Stimulated activated CD8-positive, alpha-beta memory T cell treated with anti-CD3 and anti-CD28 coated beads, Interleukin-15, amount 100 ng/mL, for 1 hour (primary cell): ENCODE results near the gene FEZ2.

Experiments used
- DNase-seq: peaks from one replicate; pipeline ENCODE4 v3.0.0-alpha.2; 2020; ENCODE audit warnings: low read depth

FEZ2 gene

DNA sequence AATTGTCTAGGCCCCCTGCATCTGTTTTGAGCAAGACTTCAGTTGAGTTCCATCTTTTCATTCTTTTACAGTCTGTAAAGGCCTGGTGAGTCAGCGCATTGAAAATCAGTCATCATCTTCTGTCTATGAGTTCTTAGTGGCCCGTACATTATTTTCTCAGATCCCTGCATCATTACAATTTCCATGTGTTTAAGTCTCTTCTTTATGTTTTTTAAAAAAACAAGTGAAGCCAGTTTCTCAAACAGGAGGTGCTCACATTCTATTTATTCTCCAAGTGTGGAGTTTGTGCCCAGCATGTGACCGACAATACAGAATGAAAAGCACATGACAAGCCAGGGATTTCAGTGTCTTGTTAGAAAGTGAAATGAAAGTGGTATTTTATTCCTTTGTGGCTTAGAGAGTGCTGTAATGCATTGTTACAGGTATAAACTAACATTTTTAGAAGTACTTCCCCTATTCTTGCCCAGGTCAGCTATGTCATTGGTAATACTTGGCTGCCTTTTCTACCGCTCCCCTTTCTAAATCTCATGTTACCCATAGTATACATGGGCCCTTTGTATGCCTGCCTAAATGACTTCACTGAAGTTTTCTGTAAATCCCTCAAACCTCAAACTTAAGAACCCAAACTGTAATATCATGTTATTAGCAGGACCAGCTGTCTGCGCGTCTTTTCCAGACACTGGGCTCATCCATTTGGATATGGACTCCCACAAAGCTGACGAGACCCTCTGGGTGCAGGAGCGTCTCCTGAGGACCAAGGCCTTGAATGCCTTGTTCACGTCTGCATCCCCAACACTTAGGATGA lies 67.6 kb downstream of the FEZ2 start:
- DNase-seq, result no peak

DNA sequence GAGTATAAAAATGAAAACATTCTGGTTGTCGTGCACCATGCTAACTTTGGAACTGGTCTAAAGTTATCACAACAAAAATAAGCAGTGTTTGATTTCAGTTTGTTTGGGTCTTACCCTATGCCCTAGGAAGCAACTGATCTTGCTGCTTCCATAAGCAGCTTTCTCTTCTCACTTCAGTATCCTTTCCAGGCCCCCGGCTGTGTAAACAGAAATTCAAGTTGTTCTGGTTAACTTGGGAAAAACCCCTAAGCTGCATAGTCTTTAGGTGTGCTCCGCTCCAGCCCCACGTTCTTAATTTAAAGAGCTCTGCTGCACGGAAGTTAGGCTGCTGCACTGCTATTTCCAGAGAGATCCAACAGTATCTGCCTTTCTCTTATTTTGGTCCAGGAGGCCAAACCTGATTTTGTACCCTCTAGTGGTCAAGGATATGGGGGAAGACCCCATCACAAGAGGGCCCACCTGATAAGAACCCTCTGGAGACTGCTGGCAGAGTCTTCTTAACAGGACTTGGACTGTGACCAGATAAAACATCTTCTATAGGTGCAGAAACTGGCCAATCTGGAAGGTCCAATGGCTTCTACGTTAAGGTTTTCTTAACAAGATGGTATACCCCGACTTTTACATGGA lies 69.1 kb downstream of the FEZ2 start:
- no peak for DNase-seq

DNA sequence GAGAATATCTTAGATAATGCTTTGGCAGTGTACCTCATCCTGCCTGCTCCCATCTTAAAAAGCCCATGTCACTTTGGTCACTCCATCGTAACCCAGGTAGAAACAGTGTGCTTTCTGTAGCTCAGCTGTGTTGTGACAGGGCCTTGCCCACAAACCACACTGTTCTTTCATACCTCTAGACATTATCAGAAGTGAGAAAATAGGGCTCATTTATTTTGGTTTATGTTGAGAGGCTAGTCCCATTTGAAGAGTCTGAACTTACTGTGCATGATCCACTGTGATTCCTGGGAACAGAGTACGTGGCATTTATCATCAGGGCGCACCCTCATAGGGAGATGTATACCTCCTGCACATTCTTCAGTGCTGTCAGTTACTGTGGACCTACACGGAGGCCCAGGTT lies 69.7 kb downstream of the FEZ2 start:
- no peak for DNase-seq

DNA sequence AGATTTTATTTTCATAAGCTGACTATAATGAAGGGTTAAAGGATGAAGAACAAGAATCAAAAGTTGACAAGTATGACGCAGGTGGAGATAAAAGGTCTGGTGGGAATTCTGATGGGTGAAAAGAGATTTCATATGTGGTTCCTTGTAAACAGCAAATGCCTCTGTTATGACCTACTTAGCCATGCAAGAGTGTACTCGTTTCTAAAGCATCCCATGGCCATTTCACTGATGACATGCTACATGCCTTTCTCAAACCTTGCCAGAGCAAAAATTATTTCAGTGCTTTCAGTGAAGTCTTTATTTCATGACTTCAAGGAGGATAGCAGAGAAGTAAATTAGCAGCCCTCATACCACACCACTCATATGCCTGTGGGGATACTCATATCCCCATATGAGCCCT lies 71.7 kb downstream of the FEZ2 start:
- no peak for DNase-seq

DNA sequence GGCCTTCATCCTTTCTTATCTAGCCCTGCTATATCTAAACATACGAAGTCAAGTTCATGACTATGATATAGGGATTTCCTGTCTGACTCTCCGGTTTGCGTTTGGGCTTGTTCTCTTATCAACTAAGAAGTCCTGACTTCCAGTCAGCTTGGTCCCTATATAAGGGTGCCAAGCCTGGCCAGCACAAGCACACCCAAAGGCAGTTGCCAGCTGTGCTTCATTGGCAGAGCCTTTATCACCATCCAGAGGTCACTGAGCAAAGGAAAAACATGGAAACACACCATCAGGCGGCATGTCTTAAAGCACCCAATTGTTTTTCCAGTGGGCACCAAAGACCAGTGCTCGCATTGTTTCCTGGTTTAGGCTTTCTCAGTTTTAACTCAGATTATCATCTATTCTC lies 72.7 kb downstream of the FEZ2 start:
- no peak for DNase-seq

DNA sequence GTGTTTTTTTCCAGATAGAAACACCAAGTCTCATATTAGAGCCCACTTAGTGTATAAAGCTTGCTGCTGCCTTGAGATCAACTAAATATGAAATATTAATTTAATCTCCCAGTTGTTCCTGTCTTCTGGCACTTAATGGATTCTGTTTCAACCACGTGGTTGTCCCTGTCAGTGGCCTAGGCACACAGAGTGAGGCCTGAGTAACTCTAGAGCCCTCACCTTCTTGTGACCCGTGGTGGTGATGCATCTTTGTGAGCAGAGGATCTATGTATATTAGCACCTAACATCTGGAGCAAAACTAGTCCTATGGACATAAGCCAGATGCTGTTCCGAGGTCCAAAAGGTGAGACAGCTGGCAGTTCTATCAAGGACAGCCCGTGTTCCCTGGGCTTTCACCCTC lies 74.8 kb downstream of the FEZ2 start:
- DNase-seq, result no peak

DNA sequence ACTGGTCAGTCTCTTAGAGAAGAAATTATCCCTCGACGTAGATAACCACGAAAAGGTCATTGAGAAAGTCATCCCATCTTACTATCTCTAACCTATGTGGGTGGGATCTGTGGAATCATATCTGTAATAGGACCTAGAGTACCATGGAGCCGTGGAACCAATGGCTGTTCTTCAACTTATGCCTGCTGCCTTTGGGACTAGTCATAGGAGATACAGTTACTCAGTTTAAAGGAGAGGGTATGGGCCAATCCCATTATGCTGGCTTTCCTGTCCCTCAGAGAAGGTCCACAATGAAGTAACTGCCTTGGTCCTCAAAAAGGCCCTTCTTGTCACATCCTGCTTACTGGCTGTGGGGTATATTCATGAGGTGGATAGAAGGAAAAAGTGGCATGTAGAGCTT lies 77.5 kb downstream of the FEZ2 start:
- DNase-seq, result no peak

DNA sequence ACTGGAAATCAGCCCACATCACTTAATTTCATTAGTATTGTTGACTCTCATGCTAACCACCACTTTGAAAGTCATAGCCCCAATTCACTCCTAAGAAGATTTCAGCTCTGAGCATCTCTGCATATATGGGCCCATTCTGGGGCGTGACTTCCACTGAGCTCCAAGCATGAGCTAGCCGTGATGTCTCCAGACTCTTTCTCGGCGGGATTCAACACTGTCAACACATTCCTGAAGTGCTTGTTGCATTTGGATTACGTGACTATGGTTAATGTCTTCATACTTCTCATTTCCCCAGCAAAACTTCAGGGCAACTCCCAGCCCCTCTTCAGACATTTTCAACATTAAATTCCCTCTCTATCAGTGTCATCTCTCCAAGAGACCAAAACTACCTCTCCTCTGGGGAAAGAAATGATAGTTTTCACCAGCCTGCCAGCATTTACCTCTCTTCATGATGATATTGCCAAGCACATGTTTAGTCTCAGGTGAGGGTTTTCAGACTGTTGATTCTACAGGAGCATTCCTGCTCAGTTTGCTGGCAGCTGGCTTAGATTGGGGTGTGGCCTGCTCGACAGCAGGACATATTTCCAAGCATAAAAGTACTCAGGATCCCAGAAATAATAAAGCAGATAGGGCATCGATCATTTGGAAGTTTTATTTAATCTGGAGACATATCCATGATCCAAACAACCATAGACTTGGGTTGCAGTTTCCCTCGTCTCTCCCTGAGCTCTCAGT lies 81.7 kb downstream of the FEZ2 start:
- no peak for DNase-seq

DNA sequence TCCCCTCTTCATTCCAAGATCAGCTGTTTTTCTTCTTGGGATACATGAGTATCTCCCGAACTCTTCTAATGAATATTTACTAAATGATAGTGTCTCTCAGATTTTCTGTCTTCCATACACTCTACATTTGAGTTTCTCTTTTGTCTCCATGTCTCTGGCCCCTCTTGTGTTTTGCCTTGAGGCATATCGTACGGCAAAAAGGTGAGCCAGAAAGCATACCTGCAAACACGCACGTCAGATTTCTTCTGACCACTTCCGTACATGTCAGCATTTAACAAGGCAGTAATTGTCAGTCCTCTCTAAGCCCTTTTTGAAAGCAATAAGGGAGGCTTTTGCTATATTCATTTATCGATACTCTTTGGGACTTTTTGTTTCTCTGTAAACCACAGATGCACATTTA lies 82.4 kb downstream of the FEZ2 start:
- no peak for DNase-seq

DNA sequence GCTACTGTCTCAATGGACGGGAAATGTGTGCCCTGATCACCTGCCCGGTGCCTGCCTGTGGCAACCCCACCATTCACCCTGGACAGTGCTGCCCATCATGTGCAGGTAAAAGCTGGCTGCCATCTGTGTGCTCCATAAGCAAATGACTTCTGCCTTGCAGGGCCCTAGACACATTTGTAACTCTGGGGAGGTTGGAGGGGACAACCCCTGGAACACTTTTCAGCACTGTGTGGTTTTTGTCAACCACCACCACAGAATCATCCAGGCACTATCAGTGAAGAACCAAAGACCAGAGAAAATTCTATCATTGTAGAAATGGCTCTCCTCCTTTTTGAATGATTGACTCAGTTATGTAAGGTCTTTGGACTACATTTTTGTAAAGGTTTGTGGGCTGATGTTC lies 84.3 kb downstream of the FEZ2 start:
- no peak for DNase-seq

DNA sequence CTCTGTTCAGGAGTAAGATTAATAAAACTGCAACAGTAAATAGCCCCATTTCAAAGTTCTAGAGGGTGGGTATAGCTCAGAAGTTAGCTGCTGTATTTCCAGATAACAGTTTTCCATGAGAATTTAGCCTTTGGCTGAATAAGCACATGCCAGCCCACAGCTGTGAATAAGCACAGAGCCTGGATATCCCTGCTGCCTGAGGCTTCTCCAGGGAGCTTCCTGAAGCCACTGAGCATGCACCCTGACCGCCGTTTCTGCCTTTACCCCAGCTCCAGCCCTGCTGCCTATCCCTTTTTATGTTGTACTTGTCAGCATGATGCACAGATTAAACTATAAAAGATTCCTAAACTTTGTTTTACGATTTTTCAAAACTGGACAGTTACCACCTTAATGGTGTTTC lies 85.3 kb downstream of the FEZ2 start:
- DNase-seq, result no peak

DNA sequence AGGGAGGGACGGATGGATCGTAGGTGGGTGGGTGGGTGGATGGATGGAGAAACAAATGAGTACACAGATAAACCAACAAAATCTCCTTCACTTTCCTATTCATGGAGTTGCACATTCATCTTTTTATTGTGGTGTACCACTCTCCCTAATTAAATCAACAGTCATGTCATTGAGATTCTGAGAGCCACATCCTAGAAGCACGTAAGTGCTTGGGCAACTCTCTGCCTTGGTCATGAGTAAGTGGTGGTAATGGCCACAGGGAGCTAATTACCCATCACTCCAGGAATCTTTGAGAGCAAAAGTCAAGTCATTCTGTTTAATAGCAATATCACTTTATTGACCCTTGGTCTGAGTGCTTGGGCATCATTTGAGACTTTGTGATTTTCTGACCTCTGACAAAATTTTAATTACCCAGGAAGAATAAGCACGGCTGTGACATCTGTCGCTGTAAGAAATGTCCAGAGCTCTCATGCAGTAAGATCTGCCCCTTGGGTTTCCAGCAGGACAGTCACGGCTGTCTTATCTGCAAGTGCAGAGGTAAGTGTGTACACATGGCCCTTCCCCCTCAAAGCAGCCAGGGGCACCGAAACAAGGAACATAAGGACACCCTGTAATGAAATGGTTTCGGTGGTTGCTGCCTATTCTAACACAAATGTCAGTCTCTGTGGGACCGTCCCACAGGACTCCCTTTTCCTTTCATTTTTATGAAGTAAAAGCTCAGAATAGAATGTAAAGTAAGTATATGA lies 85.9 kb downstream of the FEZ2 start:
- DNase-seq, result no peak

DNA sequence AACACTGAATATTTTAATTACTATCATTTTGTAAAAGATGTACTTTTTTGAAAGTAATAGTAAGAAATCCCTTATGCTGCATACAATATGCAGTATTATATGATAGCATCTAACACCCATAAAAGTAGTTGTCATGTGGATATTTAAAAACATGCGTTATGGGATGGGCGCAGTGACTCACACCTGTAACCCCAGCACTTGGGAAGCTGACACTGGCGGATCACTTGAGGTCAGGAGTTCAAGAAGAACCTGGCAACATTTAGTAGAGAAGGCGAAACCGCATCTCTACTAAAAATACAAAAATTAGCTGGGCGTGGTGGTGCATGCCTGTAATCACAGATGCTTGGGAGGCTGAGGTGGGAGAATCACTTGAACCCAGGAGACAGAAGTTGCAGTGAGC lies 88.9 kb downstream of the FEZ2 start:
- DNase-seq, result no peak

DNA sequence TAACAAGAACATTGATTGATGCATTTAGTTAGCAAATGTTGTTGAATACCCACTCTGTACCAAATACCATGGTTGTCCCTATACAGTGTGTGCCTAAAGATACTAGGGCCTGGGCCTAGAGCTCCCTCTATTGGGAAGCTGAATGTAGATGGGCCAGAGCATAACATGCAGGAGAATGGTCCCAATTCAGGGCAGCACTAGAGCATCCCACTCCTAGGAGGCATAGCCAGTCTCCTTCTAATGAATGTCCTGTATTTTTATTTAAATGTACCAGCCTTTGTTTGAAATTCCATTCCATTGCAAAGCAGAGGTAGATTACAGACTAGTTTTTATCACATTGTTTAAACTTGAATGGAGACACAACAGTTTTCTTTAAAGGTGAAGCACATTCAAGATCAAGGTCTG lies 90.6 kb downstream of the FEZ2 start:
- DNase-seq, result no peak
